NCI-H128 (cell line): Measurements from ENCODE around the gene CYBA.

ENCODE experiments used
- DNase-seq: peaks from one replicate; lab custom pipeline; 2025; ENCODE audit not compliant: unreplicated experiment; lab: John Stamatoyannopoulos, UW

The CYBA gene

GRCh38 chr16:88662843-88663606 lies 12.2 kb upstream of the CYBA start, which contains the start of gene MVD:
TSS of gene MVD (minus strand) at chr16:88663091. CDS start at chr16:88663080, 11 bp downstream.
- peak; percentile 89 for DNase-seq

- no peak for DNase-seq
These were observed 11.5 kb upstream of the CYBA start for GRCh38 chr16:88662222-88662842.

GRCh38 chr16:88661468-88661867 lies 10.6 kb upstream of the CYBA start:
- DNase-seq, result no peak

GRCh38 chr16:88659160-88659559 lies 8.3 kb upstream of the CYBA start:
- no peak for DNase-seq

- no peak for DNase-seq
These were observed 7.9 kb upstream of the CYBA start for GRCh38 chr16:88658714-88659113.

GRCh38 chr16:88657371-88657770 lies 6.5 kb upstream of the CYBA start:
- no peak for DNase-seq

- DNase-seq, result no peak
These were observed 5.6 kb upstream of the CYBA start for GRCh38 chr16:88656291-88656980.

GRCh38 chr16:88655733-88656281 lies 5.0 kb upstream of the CYBA start:
- no peak for DNase-seq

- DNase-seq, result no peak
These were observed 4.3 kb upstream of the CYBA start for GRCh38 chr16:88655053-88655732.

- no peak for DNase-seq
These were observed 3.7 kb upstream of the CYBA start for GRCh38 chr16:88654363-88655052.

GRCh38 chr16:88653596-88654362 lies 2.9 kb upstream of the CYBA start:
- DNase-seq, result no peak

GRCh38 chr16:88653101-88653500 lies 2.2 kb upstream of the CYBA start:
- DNase-seq, result no peak

GRCh38 chr16:88652762-88653063 lies 1.9 kb upstream of the CYBA start:
- DNase-seq, result no peak

- DNase-seq, result no peak
These were observed 1.3 kb upstream of the CYBA start for GRCh38 chr16:88651989-88652761.

GRCh38 chr16:88651276-88651988 lies 579 bp upstream of the CYBA start:
- no peak for DNase-seq

GRCh38 chr16:88649924-88650748 lies 717 bp downstream of the CYBA start:
- DNase-seq, result no peak

GRCh38 chr16:88649195-88649923 lies 1.5 kb downstream of the CYBA start:
- no peak for DNase-seq
